HepG2 (cell line): ENCODE data around the gene LAPTM4A. TPM values are rescaled to one million over a fixed set of nuclear protein-coding genes. Genes with fewer than 3 reads are reported as not detected.
A peak's percentile ranks its signal among the peaks of the same experiment; 100 is the strongest.

Experiments
- E2F5 ChIP-seq: sonication (generic); formaldehyde crosslinking; conservative IDR thresholded peaks from 2 replicates; pipeline ENCODE4 v1.4.0; 2020; ENCODE audit warnings: missing genetic modification reagents
- EEA1 ChIP-seq: sonication (generic); formaldehyde crosslinking; IDR thresholded peaks from 2 replicates; pipeline ENCODE4 v1.5.1; 2020; ENCODE audit warnings: mild to moderate bottlenecking, missing genetic modification reagents, borderline replicate concordance
- EED ChIP-seq: sonication (generic); formaldehyde crosslinking; IDR thresholded peaks from 2 replicates; pipeline ENCODE4 v1.5.0; 2020; ENCODE audit warnings: mild to moderate bottlenecking, missing genetic modification reagents
- FOXM1 ChIP-seq: sonication (generic); formaldehyde crosslinking; IDR thresholded peaks from 2 replicates; pipeline ENCODE4 v1.5.0; 2020; ENCODE audit warnings: missing genetic modification reagents
- GFI1 ChIP-seq: sonication (generic); formaldehyde crosslinking; IDR thresholded peaks from 2 replicates; pipeline ENCODE4 v1.5.0; 2020; ENCODE audit warnings: missing genetic modification reagents, mild to moderate bottlenecking, borderline replicate concordance
- HIC2 ChIP-seq: sonication (generic); formaldehyde crosslinking; IDR thresholded peaks from 2 replicates; pipeline ENCODE4 v1.9.0; 2022; ENCODE audit warnings: low read depth, missing genetic modification reagents
- HNF4A ChIP-seq: sonication (generic); formaldehyde crosslinking; IDR thresholded peaks from 2 replicates; pipeline ENCODE4 v1.4.0; 2020; ENCODE audit warnings: missing genetic modification reagents
- PATZ1 ChIP-seq: sonication (generic); formaldehyde crosslinking; IDR thresholded peaks from 2 replicates; pipeline ENCODE4 v1.4.0; 2020; ENCODE audit warnings: missing genetic modification reagents
- POLR2AphosphoS5 ChIP-seq: IDR thresholded peaks from 2 replicates; pipeline ENCODE4 v1.6.1; 2012; ENCODE audit warnings: low read depth, low read length
- PRDM15 ChIP-seq: sonication (generic); formaldehyde crosslinking; IDR thresholded peaks from 2 replicates; pipeline ENCODE4 v1.4.0; 2020; ENCODE audit warnings: missing genetic modification reagents
- SKIL ChIP-seq: sonication (generic); formaldehyde crosslinking; IDR thresholded peaks from 2 replicates; pipeline ENCODE4 v1.8.0; 2022; ENCODE audit warnings: missing genetic modification reagents, mild to moderate bottlenecking, moderate library complexity, borderline replicate concordance
- YY1 ChIP-seq: IDR thresholded peaks from 2 replicates; pipeline ENCODE4 v1.6.1; 2011; ENCODE audit warnings: low read length, low read depth, moderate library complexity, mild to moderate bottlenecking; ENCODE audit not compliant: insufficient read depth, insufficient replicate concordance
- ZBTB42 ChIP-seq: sonication (generic); formaldehyde crosslinking; IDR thresholded peaks from 2 replicates; pipeline ENCODE4 v1.5.0; 2020; ENCODE audit warnings: mild to moderate bottlenecking, missing genetic modification reagents
- ZNF205 ChIP-seq: IDR thresholded peaks from 2 replicates; pipeline ENCODE4 v1.6.1; 2018; ENCODE audit warnings: missing biosample characterization, missing genetic modification reagents
- ZNF484 ChIP-seq: sonication (generic); formaldehyde crosslinking; IDR thresholded peaks from 2 replicates; pipeline ENCODE4 v1.5.1; 2020; ENCODE audit warnings: mild to moderate bottlenecking, low read depth, missing genetic modification reagents, borderline replicate concordance
- ZNF543 ChIP-seq: sonication (generic); formaldehyde crosslinking; IDR thresholded peaks from 2 replicates; pipeline ENCODE4 v1.4.0; 2020; ENCODE audit warnings: mild to moderate bottlenecking, missing genetic modification reagents
- polyA plus RNA-seq, 8 experiments: library from polyadenylated mRNA; depleted of rRNA in 3 of 8; stranded (reverse) in 7 of 8; unstranded in 1 of 8; fragments of >200 nt; fragmentation: Illumina TruSeq in 4 of 8; extraction: Trizol in 4 of 8; gene quantifications; 2 replicates each; pipeline versions ENCODE4 v1.2.1 to v1.2.3, GENCODE V29; 2011 to 2016; ENCODE audit warnings: low read depth in 4 of 8, missing spikeins in 1 of 8, mixed read lengths in 1 of 8; ENCODE audit not compliant: insufficient read depth in 1 of 8
- total RNA-seq, 5 experiments: library from RNA; depleted of rRNA; stranded (reverse); fragments of >200 nt; fragmentation: Illumina TruSeq; extraction: Trizol; gene quantifications; 2 replicates each; pipeline ENCODE4 v1.2.3, GENCODE V29; 2016; ENCODE audit warnings: low read depth in 1 of 5
- TF ChIP-seq, protein P1 (sequence below): sonication (generic); formaldehyde crosslinking; IDR thresholded peaks from 2 replicates; pipeline ENCODE4 v1.4.0; 2020; ENCODE audit warnings: mild to moderate bottlenecking, missing genetic modification reagents

The LAPTM4A gene
- total and polyA plus RNA-seq, 2 of the 13 experiments (the other 11 are each of a cell fraction or from before 2014, with no cell fraction given) = 116 to 558 TPM

GRCh38 chr2:19989667-19990415, 61.6 kb downstream of the LAPTM4A start, which contains the start of gene WDR35 (continued):
- TF ChIP-seq PATZ1 = peak; percentile 77
- TF ChIP-seq ZNF484 (CRISPR knock-in tag) = no peak
- TF ChIP-seq PRDM15 = peak; percentile 87
- peak; percentile 80 for TF ChIP-seq YY1
- peak; percentile 46 for TF ChIP-seq HNF4A (CRISPR knock-in tag)
- 0 out of 2 replicates have a peak, but pooled peaks have one; percentile 69 for TF ChIP-seq EED (CRISPR knock-in tag)
- peak; percentile 44; the same call in 1 of the 2 replicates for TF ChIP-seq FOXM1
- TF ChIP-seq ZNF543 (CRISPR knock-in tag) = no peak
- TF ChIP-seq E2F5 (CRISPR knock-in tag) = peak; percentile 65
- TF ChIP-seq, protein P1, sequence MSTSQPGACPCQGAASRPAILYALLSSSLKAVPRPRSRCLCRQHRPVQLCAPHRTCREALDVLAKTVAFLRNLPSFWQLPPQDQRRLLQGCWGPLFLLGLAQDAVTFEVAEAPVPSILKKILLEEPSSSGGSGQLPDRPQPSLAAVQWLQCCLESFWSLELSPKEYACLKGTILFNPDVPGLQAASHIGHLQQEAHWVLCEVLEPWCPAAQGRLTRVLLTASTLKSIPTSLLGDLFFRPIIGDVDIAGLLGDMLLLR (CRISPR knock-in tag) = peak; percentile 95
- no peak for TF ChIP-seq ZBTB42 (CRISPR knock-in tag)
- TF ChIP-seq GFI1 = peak; percentile 65; the same call in 1 of the 2 replicates
- peak; percentile 94; the same call in 1 of the 2 replicates for TF ChIP-seq EEA1 (CRISPR knock-in tag)
- peak; percentile 97 for TF ChIP-seq POLR2AphosphoS5
- TF ChIP-seq SKIL (CRISPR knock-in tag) = peak; percentile 68
- TF ChIP-seq HIC2 (CRISPR knock-in tag) = peak; percentile 95
- peak; percentile 61; the same call in 1 of the 2 replicates for TF ChIP-seq ZNF205 (CRISPR knock-in tag)
